IMR-90 (cell line): ENCODE results near the gene LMLN. TPM values are rescaled to one million over a fixed set of nuclear protein-coding genes. Genes with fewer than 3 reads are reported as not detected.
A peak's percentile ranks its signal among the peaks of the same experiment; 100 is the strongest.

Source experiments
- ATAC-seq: fragments of 200-7000 bp; cut with Tn5 transposase; 2 replicates; pipeline ENCODE4 v1.9.1; 2020; ENCODE audit warnings: low read depth, mild to moderate bottlenecking, moderate library complexity
- BruUV-seq: library from RNA; stranded (reverse); fragments of 400-500 nt; replicated peaks from 2 replicates; lab custom pipeline; 2021; lab: Mats Ljungman, UMichigan
- CTCF ChIA-PET: fragments of 300-600 bp; formaldehyde crosslinking; extraction: SDS; loops from one replicate; lab custom pipeline; 2021; ENCODE audit warnings: antibody characterized with exemption; lab: Yijun Ruan, JAX
- POLR2A ChIA-PET: fragments of 300-600 bp; sonication (Branson Sonifier 250); formaldehyde crosslinking; loops from one replicate; lab custom pipeline; 2022; ENCODE audit warnings: antibody characterized with exemption; ENCODE audit not compliant: unreplicated experiment; lab: Charles Lee
- DNase-seq: peaks from one replicate; pipeline ENCODE4 v3.0.0; 2013
- H2AFZ ChIP-seq: replicated peaks from 2 replicates; pipeline ENCODE3; 2013; ENCODE audit warnings: low read length, mild to moderate bottlenecking; ENCODE audit not compliant: poor library complexity
- H2AK5ac ChIP-seq: 2 replicates; pipeline ENCODE4 v1.6.1; 2013; ENCODE audit warnings: low read depth, low read length, inconsistent platforms
- H2AK9ac ChIP-seq: replicated peaks from 2 replicates; pipeline ENCODE3; 2013; ENCODE audit warnings: mild to moderate bottlenecking, low read depth, low read length, moderate library complexity; ENCODE audit not compliant: poor library complexity
- H2BK120ac ChIP-seq: 2 replicates; pipeline ENCODE4 v1.6.1; 2013; ENCODE audit warnings: low read depth, low read length, inconsistent platforms
- H2BK15ac ChIP-seq: 3 replicates; pipeline ENCODE4 v1.6.1; 2013; ENCODE audit warnings: low read depth, low read length, inconsistent platforms
- H2BK20ac ChIP-seq: 2 replicates; pipeline ENCODE4 v1.6.1; 2013; ENCODE audit warnings: low read depth, mild to moderate bottlenecking, inconsistent platforms, low read length, moderate library complexity
- H2BK5ac ChIP-seq: 2 replicates; pipeline ENCODE4 v1.6.1; 2013; ENCODE audit warnings: mild to moderate bottlenecking, low read depth, low read length, inconsistent platforms; ENCODE audit not compliant: poor library complexity, severe bottlenecking
- H3K14ac ChIP-seq: replicated peaks from 2 replicates; pipeline ENCODE4 v1.6.1; 2013; ENCODE audit warnings: low read depth, low read length, inconsistent platforms
- H3K18ac ChIP-seq: 2 replicates; pipeline ENCODE4 v1.6.1; 2013; ENCODE audit warnings: low read depth, low read length, control low read depth
- H3K23ac ChIP-seq: 2 replicates; pipeline ENCODE4 v1.6.1; 2013; ENCODE audit warnings: low read depth, low read length, inconsistent platforms
- H3K27ac ChIP-seq: 2 replicates; pipeline ENCODE4 v1.5.1; 2013; ENCODE audit warnings: mild to moderate bottlenecking, control low read depth, low read length; ENCODE audit not compliant: insufficient read depth
- H3K27me3 ChIP-seq: 2 replicates; pipeline ENCODE4 v1.6.1; 2013; ENCODE audit warnings: low read length; ENCODE audit not compliant: control insufficient read depth, insufficient read depth
- H3K36me3 ChIP-seq: 2 replicates; pipeline ENCODE4 v1.6.1; 2013; ENCODE audit warnings: low read length, mixed read lengths; ENCODE audit not compliant: control insufficient read depth, insufficient read depth
- H3K4ac ChIP-seq: 2 replicates; pipeline ENCODE4 v1.6.1; 2013; ENCODE audit warnings: low read depth, low read length, inconsistent platforms
- H3K4me1 ChIP-seq: 2 replicates; pipeline ENCODE4 v1.6.1; 2013; ENCODE audit warnings: low read length, mixed read lengths; ENCODE audit not compliant: control insufficient read depth, insufficient read depth
- H3K4me2 ChIP-seq: 2 replicates; pipeline ENCODE4 v1.6.1; 2013; ENCODE audit warnings: low read depth, mild to moderate bottlenecking, control low read depth, low read length, moderate library complexity
- H3K4me3 ChIP-seq: 2 replicates; pipeline ENCODE4 v1.5.1; 2013; ENCODE audit warnings: low read depth, mild to moderate bottlenecking, control low read depth, low read length, moderate library complexity; ENCODE audit not compliant: insufficient read depth
- H3K56ac ChIP-seq: 2 replicates; pipeline ENCODE4 v1.6.1; 2013; ENCODE audit warnings: low read length, inconsistent platforms; ENCODE audit not compliant: insufficient read depth; ENCODE audit errors: extremely low read depth
- H3K79me1 ChIP-seq, 2 experiments: 2 replicates each; pipeline ENCODE4 v1.6.1; 2013; ENCODE audit warnings: low read length in 2 of 2, inconsistent platforms in 1 of 2, low read depth in 1 of 2
- H3K9ac ChIP-seq: 2 replicates; pipeline ENCODE4 v1.6.1; 2013; ENCODE audit warnings: low read depth, low read length, control low read depth
- H3K9me1 ChIP-seq: 2 replicates; pipeline ENCODE4 v1.6.1; 2013; ENCODE audit warnings: low read length, inconsistent platforms; ENCODE audit not compliant: insufficient read depth
- H3K9me3 ChIP-seq: 2 replicates; pipeline ENCODE4 v1.6.1; 2013; ENCODE audit warnings: low read length; ENCODE audit not compliant: control insufficient read depth, insufficient read depth
- H4K20me1 ChIP-seq: 2 replicates; pipeline ENCODE4 v1.6.1; 2013; ENCODE audit warnings: low read length, inconsistent platforms; ENCODE audit not compliant: insufficient read depth
- H4K5ac ChIP-seq: 2 replicates; pipeline ENCODE4 v1.6.1; 2013; ENCODE audit warnings: mild to moderate bottlenecking, low read depth, low read length, control low read depth
- H4K8ac ChIP-seq, 2 experiments: 2 replicates each; pipeline ENCODE4 v1.6.1; 2013; ENCODE audit warnings: low read depth in 2 of 2, low read length in 2 of 2, control low read depth in 1 of 2, inconsistent platforms in 1 of 2
- H4K91ac ChIP-seq: 2 replicates; pipeline ENCODE4 v1.6.1; 2013; ENCODE audit warnings: low read depth, low read length, inconsistent platforms; ENCODE audit not compliant: insufficient read depth
- BHLHE40 ChIP-seq: fragments of 150-350 bp; IDR thresholded peaks from 2 replicates; pipeline ENCODE4 v1.6.1; 2016; ENCODE audit warnings: mild to moderate bottlenecking, low read depth, low read length
- CEBPB ChIP-seq: IDR thresholded peaks from 2 replicates; pipeline ENCODE4 v1.6.1; 2012; ENCODE audit warnings: low read depth, low read length, improper control_type of control experiment
- FOS ChIP-seq: fragments of 150-350 bp; IDR thresholded peaks from 2 replicates; pipeline ENCODE4 v1.6.1; 2016; ENCODE audit warnings: low read depth, low read length
- RAD21 ChIP-seq: IDR thresholded peaks from 2 replicates; pipeline ENCODE4 v1.6.1; 2012; ENCODE audit warnings: low read length, improper control_type of control experiment
- RFX5 ChIP-seq: IDR thresholded peaks from 2 replicates; pipeline ENCODE4 v1.8.0; 2012; ENCODE audit warnings: low read depth, mild to moderate bottlenecking, low read length, moderate library complexity
- WGBS, 2 experiments: methylation state at CpG; one replicate each; pipeline versions ENCODE4 v1.1.5 to v1.1.7; 2013; ENCODE audit warnings: missing lambda C conversion rate in 2 of 2; ENCODE audit not compliant: insufficient read length in 1 of 2; ENCODE audit errors: extremely low coverage in 2 of 2; 5-methylcytosine and 5-hydroxymethylcytosine counted together
- dilution Hi-C: fragments of 300-500 bp; cut with HindIII; formaldehyde crosslinking; loops from one replicate; pipeline ENCODE4 v1.14.3; 2018; ENCODE audit warnings: low sequenced_read_pairs; ENCODE audit not compliant: unreplicated experiment
- in situ Hi-C: fragments of 300-500 bp; cut with MboI; formaldehyde crosslinking; loops from 3 replicates; pipeline ENCODE4 v1.14.3; 2019; ENCODE audit warnings: low sequenced_read_pairs, inconsistent platforms, mixed read lengths
- intact Hi-C: fragments of 100-400 bp; cut with micrococcal nuclease; formaldehyde crosslinking; loops from 2 replicates; pipeline ENCODE4 v1.10.0; 2022
- polyA plus RNA-seq, 3 experiments: library from polyadenylated mRNA; depleted of rRNA; stranded (reverse); fragments of >200 nt; gene quantifications; 2 replicates each; pipeline ENCODE4 v1.2.3, GENCODE V29; 2012; ENCODE audit warnings: low replicate concordance in 1 of 3
- total RNA-seq: library from RNA; depleted of rRNA; stranded (reverse); fragments of >200 nt; gene quantifications from 2 replicates; pipeline ENCODE4 v1.2.3, GENCODE V29; 2012
- TF ChIP-seq, protein P1 (sequence below): fragments of 150-350 bp; IDR thresholded peaks from 2 replicates; pipeline ENCODE4 v1.6.1; 2017; ENCODE audit warnings: mild to moderate bottlenecking, antibody characterized with exemption, low read length, low read depth
- TF ChIP-seq, protein P2 (sequence below): fragments of 150-350 bp; IDR thresholded peaks from 2 replicates; pipeline ENCODE4 v1.6.1; 2016; ENCODE audit warnings: low read depth, mild to moderate bottlenecking, low read length, moderate library complexity, borderline replicate concordance

Gene LMLN
- total and polyA plus RNA-seq, 2 of the 4 experiments (the other 2 are of a cell fraction) = 3.3 to 3.9 TPM

DNA sequence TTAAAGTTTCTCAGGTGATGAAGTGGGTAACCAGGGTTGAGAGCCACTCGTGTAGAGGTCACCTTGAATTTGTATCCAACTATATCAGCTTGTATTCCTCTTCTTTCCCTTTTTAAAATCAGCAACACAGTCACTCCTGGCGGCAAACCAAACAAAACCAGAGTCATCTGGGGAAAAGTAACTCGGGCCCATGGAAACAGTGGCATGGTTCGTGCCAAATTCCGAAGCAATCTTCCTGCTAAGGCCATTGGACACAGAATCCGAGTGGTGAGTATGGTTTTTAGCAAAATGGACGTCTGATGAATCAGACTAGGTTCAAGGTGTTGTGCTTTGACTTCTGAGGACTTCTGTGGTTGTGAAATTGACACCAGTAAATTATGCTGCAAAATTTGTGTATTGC, 6.1 kb upstream of the LMLN start:
- Histone ChIP-seq H3K4me3 (no peak overlapping the region), H4K20me1 (peaks cover 48% of the 10 kb centered on the region), H2BK20ac (no peak overlapping the region), H2BK120ac (no peak overlapping the region), H3K27me3 (no peaks in the 10 kb centered on the region), H3K9me3 (no peaks in the 10 kb centered on the region), H3K23ac (no peak overlapping the region), H3K36me3 (peaks cover 38% of the 10 kb centered on the region), H4K91ac (no peak overlapping the region), H3K4me2 (no peak overlapping the region), H3K9me1 (0 out of 2 replicates have a peak, but pooled peaks cover 3% of the 10 kb centered on the region), H3K4ac (no peak overlapping the region), H2BK5ac (no peak overlapping the region), H4K8ac (no peak overlapping the region), H2AFZ (no peak overlapping the region), H3K14ac (no peak overlapping the region), H3K79me1 (peaks cover 17 to 53% of the 10 kb centered on the region in 2 experiments), H3K9ac (no peak overlapping the region), H2BK15ac (no peak overlapping the region), H3K18ac (no peak overlapping the region), H3K4me1 (0 out of 2 replicates have a peak, but pooled peaks cover 1% of the 10 kb centered on the region), H2AK9ac (no peak overlapping the region), H2AK5ac (no peak overlapping the region), H4K5ac (no peak overlapping the region), H3K56ac (no peak overlapping the region), H3K27ac (no peak overlapping the region)
- TF ChIP-seq BHLHE40 (no peak), CEBPB (no peak), FOS (no peak), RAD21 (no peak), RFX5 (no peak)
- TF ChIP-seq, protein P1, sequence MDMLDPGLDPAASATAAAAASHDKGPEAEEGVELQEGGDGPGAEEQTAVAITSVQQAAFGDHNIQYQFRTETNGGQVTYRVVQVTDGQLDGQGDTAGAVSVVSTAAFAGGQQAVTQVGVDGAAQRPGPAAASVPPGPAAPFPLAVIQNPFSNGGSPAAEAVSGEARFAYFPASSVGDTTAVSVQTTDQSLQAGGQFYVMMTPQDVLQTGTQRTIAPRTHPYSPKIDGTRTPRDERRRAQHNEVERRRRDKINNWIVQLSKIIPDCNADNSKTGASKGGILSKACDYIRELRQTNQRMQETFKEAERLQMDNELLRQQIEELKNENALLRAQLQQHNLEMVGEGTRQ = no peak
- TF ChIP-seq, protein P2, sequence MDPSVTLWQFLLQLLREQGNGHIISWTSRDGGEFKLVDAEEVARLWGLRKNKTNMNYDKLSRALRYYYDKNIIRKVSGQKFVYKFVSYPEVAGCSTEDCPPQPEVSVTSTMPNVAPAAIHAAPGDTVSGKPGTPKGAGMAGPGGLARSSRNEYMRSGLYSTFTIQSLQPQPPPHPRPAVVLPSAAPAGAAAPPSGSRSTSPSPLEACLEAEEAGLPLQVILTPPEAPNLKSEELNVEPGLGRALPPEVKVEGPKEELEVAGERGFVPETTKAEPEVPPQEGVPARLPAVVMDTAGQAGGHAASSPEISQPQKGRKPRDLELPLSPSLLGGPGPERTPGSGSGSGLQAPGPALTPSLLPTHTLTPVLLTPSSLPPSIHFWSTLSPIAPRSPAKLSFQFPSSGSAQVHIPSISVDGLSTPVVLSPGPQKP = no peak
- no TSS peak for BruUV-seq
- in situ Hi-C loops (no loop called here), intact Hi-C loops (no loop called here), dilution Hi-C loops (no loop called here)
- DNase-seq (peak; percentile 25), ATAC-seq (no peak)
- ChIA-PET POLR2A (no interaction called here), CTCF (no interaction called here)
- 58% methylated on average over 3 of the region's 7 CpGs; no CpG with 5 or more reads in 1 of the 2 experiments for WGBS, 2 experiments
